Loucy (cell line): ENCODE results near the gene LMBR1.

ENCODE experiments used
- CTCF ChIP-seq: fragments of 200-600 bp; sonication (generic); conservative IDR thresholded peaks from 2 replicates; pipeline ENCODE4 v1.5.1; 2014; ENCODE audit warnings: mild to moderate bottlenecking, antibody characterized with exemption, low read length
- EZH2phosphoT487 ChIP-seq: fragments of 200-600 bp; IDR thresholded peaks from 2 replicates; pipeline ENCODE4 v1.6.1; 2018; ENCODE audit warnings: antibody characterized with exemption, mild to moderate bottlenecking, moderate library complexity, borderline replicate concordance

GRCh38 chr7:156662277-156662676, 230.7 kb downstream of the LMBR1 start:
- TF ChIP-seq CTCF (no peak), EZH2phosphoT487 (no peak)
